ENCODE results near the gene SPRYD7.
"Not testable (repeated sequence)": the region's sequence is repeated elsewhere in the genome, so short reads cannot be mapped to it uniquely, and the experiment has no call there.

Gene SPRYD7

DNA sequence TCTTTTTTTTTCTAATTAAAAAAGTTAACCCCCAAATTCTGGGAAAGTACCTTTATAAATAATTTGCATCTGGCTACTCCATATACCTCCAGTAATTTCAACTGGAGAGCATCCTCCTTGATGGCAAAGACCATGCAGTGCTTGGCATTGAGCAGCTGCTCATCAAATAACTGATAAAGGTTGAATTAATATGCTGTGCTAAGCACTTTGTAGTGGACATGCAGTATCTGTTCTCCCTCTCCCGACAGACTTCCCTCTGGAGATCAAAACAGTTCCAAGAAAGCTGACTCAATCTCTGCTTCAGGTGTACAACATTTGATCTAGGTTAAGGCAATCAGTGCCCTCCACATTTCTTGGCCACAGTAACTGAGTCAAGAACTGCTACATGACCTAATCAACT lies 3.3 kb downstream of the SPRYD7 start:
- DNase-seq (ENCODE audit: low read depth): no peak

DNA sequence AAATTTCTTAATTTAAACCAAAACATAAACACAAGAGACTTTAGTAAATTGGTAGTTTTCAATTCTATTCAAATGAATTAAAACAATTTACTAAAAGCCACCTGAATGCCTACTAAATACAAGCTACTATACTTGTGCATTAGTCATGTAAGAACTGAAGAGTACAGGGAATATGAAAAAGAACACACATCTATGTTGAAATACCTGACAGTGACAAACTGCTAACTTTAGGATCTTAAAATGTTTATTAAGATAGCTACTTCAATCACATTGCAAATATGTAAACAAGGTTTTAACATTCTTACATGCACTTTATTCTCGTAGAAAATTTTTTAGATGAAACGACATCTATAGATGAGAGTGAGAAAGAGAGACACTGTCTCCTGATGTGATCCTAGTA lies 4.1 kb downstream of the SPRYD7 start:
- no peak for DNase-seq (ENCODE audit: low read depth)

- DNase-seq (ENCODE audit: low read depth): no peak
These were observed 8.4 kb downstream of the SPRYD7 start for GRCh38 chr13:49927755-49928154.

- DNase-seq (ENCODE audit: low read depth): no peak
These were observed 10.2 kb downstream of the SPRYD7 start for GRCh38 chr13:49925881-49926418.

- DNase-seq (ENCODE audit: low read depth): no peak
These were observed 13.8 kb downstream of the SPRYD7 start for GRCh38 chr13:49922301-49922700.

GRCh38 chr13:49920969-49921368 lies 15.2 kb downstream of the SPRYD7 start:
- not testable (repeated sequence) for DNase-seq (ENCODE audit: low read depth)

DNA sequence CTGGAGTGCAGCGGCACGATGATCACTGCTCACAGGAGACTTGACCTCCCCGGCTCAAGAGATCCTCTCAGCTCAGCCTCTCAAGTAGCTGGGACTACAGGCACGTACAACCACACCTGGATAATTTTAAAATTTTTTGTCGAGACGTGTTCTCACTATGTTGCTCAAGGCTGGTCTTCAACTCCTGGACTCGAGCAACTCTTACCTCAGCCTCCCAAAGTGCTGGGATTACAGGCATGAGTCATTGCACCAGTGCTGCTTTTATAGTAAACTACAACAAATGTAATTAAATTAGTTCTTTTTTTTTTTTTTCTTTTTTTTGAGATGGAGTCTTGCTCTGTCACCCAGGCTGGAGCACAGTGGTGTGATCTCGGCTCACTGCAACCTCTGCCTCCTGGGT lies 18.0 kb downstream of the SPRYD7 start:
- not testable (repeated sequence) for DNase-seq (ENCODE audit: low read depth)

GRCh38 chr13:49914947-49915346 lies 21.2 kb downstream of the SPRYD7 start:
- no peak for DNase-seq (ENCODE audit: low read depth)

GRCh38 chr13:49908637-49909036 lies 27.5 kb downstream of the SPRYD7 start:
- no peak for DNase-seq (ENCODE audit: low read depth)

GRCh38 chr13:49904729-49905456 lies 31.2 kb downstream of the SPRYD7 start:
- no peak for DNase-seq (ENCODE audit: low read depth)

DNA sequence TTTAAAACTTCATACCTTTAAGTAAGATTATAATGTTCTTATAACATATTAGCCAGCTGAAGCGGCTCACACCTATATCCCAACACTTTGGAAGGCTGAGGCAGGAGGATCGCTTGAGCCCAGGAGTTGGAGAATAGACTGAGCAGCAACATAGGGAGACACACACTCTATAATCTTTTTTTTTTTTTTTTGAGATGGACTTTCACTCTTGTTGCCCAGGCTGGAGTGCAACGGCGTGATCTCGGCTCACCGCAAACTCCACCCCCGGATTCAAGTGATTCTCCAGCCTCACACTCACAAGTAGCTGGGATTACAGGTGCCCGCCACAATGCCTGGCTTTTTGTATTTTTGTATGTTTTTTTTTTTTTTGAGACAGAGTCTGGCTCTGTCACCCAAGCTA lies 37.3 kb downstream of the SPRYD7 start:
- DNase-seq (ENCODE audit: low read depth): no peak

DNA sequence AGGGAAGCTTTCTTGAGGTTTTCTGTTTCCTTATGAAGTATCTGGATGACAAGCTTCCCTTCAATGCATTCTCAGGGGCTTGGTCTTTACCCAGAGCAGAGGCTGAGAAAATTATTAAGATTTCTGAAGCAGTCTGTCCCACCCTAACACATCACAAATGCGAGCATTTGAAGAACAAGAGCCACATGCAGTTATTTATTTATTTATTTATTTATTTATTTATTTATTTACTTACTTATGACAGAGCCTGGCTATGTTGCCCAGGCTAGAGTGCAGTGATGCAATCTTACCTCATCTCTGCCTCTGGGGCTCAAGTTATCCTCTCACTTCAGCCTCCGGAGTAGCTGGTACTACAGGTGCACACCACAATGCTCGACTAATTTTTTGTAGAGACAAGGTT lies 38.4 kb downstream of the SPRYD7 start:
- no peak for DNase-seq (ENCODE audit: low read depth)

GRCh38 chr13:49895826-49896225 lies 40.3 kb downstream of the SPRYD7 start:
- DNase-seq (ENCODE audit: low read depth): no peak

GRCh38 chr13:49893591-49893990 lies 42.5 kb downstream of the SPRYD7 start:
- no peak for DNase-seq (ENCODE audit: low read depth)

- DNase-seq (ENCODE audit: low read depth): no peak
These were observed 45.8 kb downstream of the SPRYD7 start for GRCh38 chr13:49890376-49890775.

GRCh38 chr13:49878682-49879081 lies 57.5 kb downstream of the SPRYD7 start:
- no peak for DNase-seq (ENCODE audit: low read depth)

- DNase-seq (ENCODE audit: low read depth): no peak
These were observed 58.4 kb downstream of the SPRYD7 start for GRCh38 chr13:49877629-49878218.

GRCh38 chr13:49874430-49874829 lies 61.7 kb downstream of the SPRYD7 start:
- DNase-seq (ENCODE audit: low read depth): no peak

GRCh38 chr13:49869519-49869918 lies 66.6 kb downstream of the SPRYD7 start:
- no peak for DNase-seq (ENCODE audit: low read depth)

DNA sequence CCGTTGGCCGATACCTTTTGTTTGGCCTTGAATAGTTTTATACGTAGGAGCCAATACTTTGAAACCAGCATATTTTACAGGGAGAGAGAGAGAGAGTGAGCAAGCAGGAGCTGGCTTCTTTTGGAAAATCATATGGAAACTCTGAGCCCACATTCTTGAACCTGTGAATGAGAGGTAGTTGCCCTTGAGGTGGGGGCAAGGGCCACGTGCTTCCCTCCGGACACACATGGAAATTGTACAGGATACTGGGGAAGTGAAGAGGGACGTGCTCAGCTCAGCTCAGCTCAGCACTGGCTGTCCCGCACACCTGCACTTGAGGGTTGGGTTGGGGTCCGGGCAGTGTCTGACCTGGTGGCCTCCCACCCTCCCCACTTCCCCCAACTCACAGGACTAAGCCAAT lies 68.3 kb downstream of the SPRYD7 start:
- DNase-seq (ENCODE audit: low read depth): no peak

DNA sequence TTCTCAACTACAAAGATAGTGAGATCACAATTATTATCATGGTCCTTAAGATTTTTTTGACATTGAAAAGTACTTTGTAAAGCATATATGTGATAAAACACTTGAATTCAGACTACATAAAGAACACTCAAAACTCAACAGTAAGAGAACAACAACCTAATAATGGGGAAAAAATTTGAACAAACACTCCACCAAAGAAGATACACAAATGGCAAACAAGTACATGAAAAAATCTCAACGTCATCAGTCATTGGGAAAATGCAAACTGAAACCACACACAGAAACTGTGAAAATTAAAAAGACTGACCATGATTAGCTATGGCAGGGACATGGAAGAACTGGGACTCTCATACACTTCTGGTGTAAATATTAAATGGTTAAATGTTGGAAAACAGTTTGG lies 70.9 kb downstream of the SPRYD7 start:
- no peak for DNase-seq (ENCODE audit: low read depth)

- no peak for DNase-seq (ENCODE audit: low read depth)
These were observed 71.6 kb downstream of the SPRYD7 start for GRCh38 chr13:49864509-49864908.

Measured in GM04504 (cell line).